ENCODE results near the gene TADA2A.
"Not testable (repeated sequence)": the region's sequence is repeated elsewhere in the genome, so short reads cannot be mapped to it uniquely, and the experiment has no call there.

TADA2A gene

DNA sequence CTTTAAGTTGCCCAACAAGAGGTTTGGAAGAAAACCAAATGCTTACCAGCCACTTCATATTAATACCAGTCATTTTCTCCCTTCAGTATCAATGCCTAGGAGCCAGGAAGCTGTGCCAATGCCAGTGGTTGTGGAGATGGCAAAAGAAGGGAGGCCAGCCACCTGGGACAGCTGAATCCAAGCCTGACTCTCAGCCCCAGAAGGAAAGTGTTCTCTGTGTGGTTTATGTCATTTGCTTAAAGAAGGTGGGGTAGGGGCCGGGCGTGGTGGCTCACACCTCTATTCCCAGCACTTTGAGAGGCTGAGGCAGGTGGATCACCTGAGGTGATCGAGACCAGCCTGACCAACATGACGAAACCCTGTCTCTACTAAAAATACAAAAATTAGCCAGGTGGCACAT, 17.5 kb upstream of the TADA2A start:
- Histone ChIP-seq H3K9me3 (ENCODE audit: low read depth, low read length) (no peaks in the 10 kb centered on the region), H3K36me3 (ENCODE audit: insufficient read depth, low read length) (no peaks in the 10 kb centered on the region), H3K27ac (no peak overlapping the region), H3K9ac (ENCODE audit: insufficient read length) (no peak overlapping the region), H3K4me3 (no peak overlapping the region)
- TF ChIP-seq EZH2 (IDR thresholded peaks at IDR 0.05) = no peak
- no peak for DNase-seq (ENCODE audit: low read depth, low spot score)

- no peak for TF ChIP-seq EZH2 (IDR thresholded peaks at IDR 0.05)
- no peak for TF ChIP-seq POLR2AphosphoS5 (IDR thresholded peaks at IDR 0.05; ENCODE audit: borderline replicate concordance, low read depth, low read length)
- no peak for TF ChIP-seq FOXP2 (optimal IDR thresholded peaks at IDR 0.05; ENCODE audit: control extremely low read depth, extremely low read length, insufficient read depth)
- Histone ChIP-seq H3K9ac (ENCODE audit: insufficient read length) (no peak overlapping the region), H3K27ac (no peak overlapping the region), H3K4me3 (no peak overlapping the region), H3K36me3 (ENCODE audit: insufficient read depth, low read length) (no peaks in the 10 kb centered on the region), H3K9me3 (ENCODE audit: low read depth, low read length) (no peaks in the 10 kb centered on the region)
- no peak for DNase-seq (ENCODE audit: low read depth, low spot score)
Measured at GRCh38 chr17:37391146-37391545, 15.5 kb upstream of the TADA2A start.

GRCh38 chr17:37392024-37392590, 14.6 kb upstream of the TADA2A start:
- no peaks in the 10 kb centered on the region for H3K9me3 ChIP-seq (ENCODE audit: low read depth, low read length)
- H3K27ac ChIP-seq = no peak overlapping the region
- no peak overlapping the region for H3K4me3 ChIP-seq
- no peaks in the 10 kb centered on the region for H3K36me3 ChIP-seq (ENCODE audit: insufficient read depth, low read length)
- H3K9ac ChIP-seq (ENCODE audit: insufficient read length) = no peak overlapping the region
- no peak for DNase-seq (ENCODE audit: low read depth, low spot score)
- no peak for TF ChIP-seq FOXP2 (optimal IDR thresholded peaks at IDR 0.05; ENCODE audit: control extremely low read depth, extremely low read length, insufficient read depth)
- TF ChIP-seq POLR2AphosphoS5 (IDR thresholded peaks at IDR 0.05; ENCODE audit: borderline replicate concordance, low read depth, low read length) = no peak
- TF ChIP-seq EZH2 (IDR thresholded peaks at IDR 0.05) = no peak

DNA sequence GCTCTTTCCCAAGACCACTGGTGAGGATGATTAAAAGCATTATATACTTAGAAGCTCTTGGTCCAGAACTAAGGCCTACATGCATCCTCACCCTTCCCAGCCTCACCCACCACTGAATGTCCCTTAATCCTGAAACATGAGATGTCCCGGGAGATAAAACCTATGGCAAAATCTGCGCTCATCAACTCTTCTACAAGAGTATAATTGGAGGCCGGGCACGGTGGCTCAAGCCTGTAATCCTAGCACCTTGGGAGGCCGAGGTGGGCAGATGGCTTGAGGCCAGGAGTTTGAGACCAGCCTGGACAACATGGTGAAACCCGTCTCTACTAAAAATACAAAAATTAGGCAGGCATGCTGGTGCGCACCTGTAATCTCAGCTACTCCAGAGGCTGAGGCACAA, 13.3 kb upstream of the TADA2A start:
- TF ChIP-seq POLR2AphosphoS5 (IDR thresholded peaks at IDR 0.05; ENCODE audit: borderline replicate concordance, low read depth, low read length) = no peak
- no peak for TF ChIP-seq EZH2 (IDR thresholded peaks at IDR 0.05)
- no peak for TF ChIP-seq FOXP2 (optimal IDR thresholded peaks at IDR 0.05; ENCODE audit: control extremely low read depth, extremely low read length, insufficient read depth)

DNA sequence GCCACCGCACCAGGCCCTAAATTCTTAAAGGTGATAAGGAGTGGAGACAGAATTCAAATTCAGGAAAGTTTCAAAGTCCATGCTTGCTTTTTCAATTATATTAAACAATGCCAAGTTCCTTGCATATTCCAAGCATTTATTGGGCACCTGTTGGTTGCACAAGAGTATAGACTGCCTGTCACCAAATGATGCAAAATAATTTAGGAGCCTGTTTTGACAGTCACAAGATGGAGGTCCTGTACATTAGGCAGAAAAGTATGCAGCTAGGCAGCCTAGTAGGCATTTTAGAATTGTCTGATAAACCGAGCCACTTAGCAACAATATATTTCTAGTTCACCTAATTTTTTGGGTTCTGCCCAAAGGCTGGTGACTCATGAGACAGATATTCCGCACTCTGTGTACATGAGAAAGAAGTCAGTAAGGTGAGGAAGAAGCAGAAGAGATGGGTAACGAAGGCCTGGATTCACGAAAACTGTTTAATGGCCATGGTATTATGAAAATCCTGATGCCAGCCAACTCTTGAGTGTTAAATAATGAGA, 7.4 kb upstream of the TADA2A start:
- Histone ChIP-seq H3K4me3 (no peak overlapping the region), H3K9ac (ENCODE audit: insufficient read length) (no peak overlapping the region), H3K36me3 (ENCODE audit: insufficient read depth, low read length) (no peaks in the 10 kb centered on the region), H3K9me3 (ENCODE audit: low read depth, low read length) (no peaks in the 10 kb centered on the region), H3K27ac (no peak overlapping the region)
- no peak for DNase-seq (ENCODE audit: low read depth, low spot score)
- TF ChIP-seq FOXP2 (optimal IDR thresholded peaks at IDR 0.05; ENCODE audit: control extremely low read depth, extremely low read length, insufficient read depth) = no peak
- TF ChIP-seq EZH2 (IDR thresholded peaks at IDR 0.05) = no peak
- no peak for TF ChIP-seq POLR2AphosphoS5 (IDR thresholded peaks at IDR 0.05; ENCODE audit: borderline replicate concordance, low read depth, low read length)

More for the DNA sequence above, 13.3 kb upstream of the TADA2A start:
- no peak overlapping the region for H3K27ac ChIP-seq
- H3K4me3 ChIP-seq = no peak overlapping the region
- H3K9ac ChIP-seq (ENCODE audit: insufficient read length) = no peak overlapping the region
- H3K36me3 ChIP-seq (ENCODE audit: insufficient read depth, low read length) = no peaks in the 10 kb centered on the region
- DNase-seq (ENCODE audit: low read depth, low spot score) = no peak
- no peaks in the 10 kb centered on the region for H3K9me3 ChIP-seq (ENCODE audit: low read depth, low read length)

GRCh38 chr17:37400505-37400904, 6.2 kb upstream of the TADA2A start:
- DNase-seq (ENCODE audit: low read depth, low spot score) = no peak
- no peaks in the 10 kb centered on the region for H3K9me3 ChIP-seq (ENCODE audit: low read depth, low read length)
- H3K36me3 ChIP-seq (ENCODE audit: insufficient read depth, low read length) = no peaks in the 10 kb centered on the region
- H3K4me3 ChIP-seq = no peak overlapping the region
- H3K9ac ChIP-seq (ENCODE audit: insufficient read length) = no peak overlapping the region
- TF ChIP-seq EZH2 (IDR thresholded peaks at IDR 0.05) = no peak
- TF ChIP-seq FOXP2 (optimal IDR thresholded peaks at IDR 0.05; ENCODE audit: control extremely low read depth, extremely low read length, insufficient read depth) = no peak
- no peak for TF ChIP-seq POLR2AphosphoS5 (IDR thresholded peaks at IDR 0.05; ENCODE audit: borderline replicate concordance, low read depth, low read length)
- no peak overlapping the region for H3K27ac ChIP-seq

- H3K36me3 ChIP-seq (ENCODE audit: insufficient read depth, low read length); H3K27ac ChIP-seq; DNase-seq (ENCODE audit: low read depth, low spot score); H3K9me3 ChIP-seq (ENCODE audit: low read depth, low read length): not testable (repeated sequence)
- H3K9ac ChIP-seq (ENCODE audit: insufficient read length) = peak overlapping the region; percentile 96
- peak overlapping the region; percentile 90 for H3K4me3 ChIP-seq
Measured at GRCh38 chr17:37405522-37405921, 1.2 kb upstream of the TADA2A start.

GRCh38 chr17:37405955-37406634, 591 bp upstream of the TADA2A start:
- DNase-seq (ENCODE audit: low read depth, low spot score) = no peak
- TF ChIP-seq FOXP2 (optimal IDR thresholded peaks at IDR 0.05; ENCODE audit: control extremely low read depth, extremely low read length, insufficient read depth) (no peak), POLR2AphosphoS5 (IDR thresholded peaks at IDR 0.05; ENCODE audit: borderline replicate concordance, low read depth, low read length) (no peak), EZH2 (IDR thresholded peaks at IDR 0.05) (no peak)

DNA sequence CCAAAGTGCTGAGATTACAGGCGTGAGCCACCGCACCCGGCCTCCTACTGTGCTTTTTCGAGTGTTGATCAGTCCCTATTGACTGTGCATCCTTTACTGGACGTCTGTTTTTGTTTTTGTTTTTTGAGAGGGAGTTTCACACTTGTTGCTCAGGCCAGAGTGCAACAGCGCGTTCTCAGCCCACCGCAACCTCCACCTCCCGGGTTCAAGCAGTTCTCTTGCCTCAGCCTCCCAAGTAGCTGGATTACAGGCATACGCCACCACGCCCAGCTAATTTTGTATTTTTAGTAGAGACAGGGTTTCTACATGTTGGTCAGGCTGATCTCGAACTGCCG, 1.4 kb downstream of the TADA2A start:
- H3K27ac ChIP-seq; H3K9ac ChIP-seq (ENCODE audit: insufficient read length); H3K4me3 ChIP-seq; DNase-seq (ENCODE audit: low read depth, low spot score); H3K9me3 ChIP-seq (ENCODE audit: low read depth, low read length): not testable (repeated sequence)
- H3K36me3 ChIP-seq (ENCODE audit: insufficient read depth, low read length) = peaks cover 35% of the 10 kb centered on the region

More at GRCh38 chr17:37405955-37406634, 591 bp upstream of the TADA2A start:
- H3K9me3 ChIP-seq (ENCODE audit: low read depth, low read length) = no peaks in the 10 kb centered on the region
- H3K4me3 ChIP-seq = peak overlapping the region; percentile 90
- peak overlapping the region; percentile 48; the same call in 1 of the 2 replicates for H3K27ac ChIP-seq
- peaks cover 15% of the 10 kb centered on the region for H3K36me3 ChIP-seq (ENCODE audit: insufficient read depth, low read length)
- H3K9ac ChIP-seq (ENCODE audit: insufficient read length) = peak overlapping the region; percentile 96
